Activated T-helper 9 cell treated with anti-CD3 and anti-CD28 coated beads, Interleukin-2, amount 50 U/mL, for 16 hours (primary cell): ENCODE data around the gene NLGN1.

Experiments used
- DNase-seq: peaks from one replicate; pipeline ENCODE4 v3.0.0-alpha.2; 2020; ENCODE audit warnings: low read depth

NLGN1 gene

DNA sequence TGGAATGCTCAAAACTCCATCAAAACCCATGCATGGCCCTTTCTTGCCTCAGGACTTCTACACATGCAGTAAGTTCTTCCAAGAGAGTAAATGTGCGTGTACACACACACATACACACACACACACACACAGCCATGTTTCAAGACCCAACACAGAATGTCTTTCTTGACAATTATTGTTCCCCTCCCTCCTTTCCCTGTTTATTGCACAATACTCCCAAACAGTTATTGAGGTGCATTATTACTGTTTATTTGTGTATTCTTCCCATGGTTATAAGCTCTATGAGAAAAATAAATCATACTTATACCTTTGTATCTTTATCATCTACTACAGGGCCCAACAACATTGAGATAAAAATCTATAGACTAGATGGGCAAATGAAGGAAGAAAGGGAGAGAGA lies 937.8 kb downstream of the NLGN1 start:
- no peak for DNase-seq

DNA sequence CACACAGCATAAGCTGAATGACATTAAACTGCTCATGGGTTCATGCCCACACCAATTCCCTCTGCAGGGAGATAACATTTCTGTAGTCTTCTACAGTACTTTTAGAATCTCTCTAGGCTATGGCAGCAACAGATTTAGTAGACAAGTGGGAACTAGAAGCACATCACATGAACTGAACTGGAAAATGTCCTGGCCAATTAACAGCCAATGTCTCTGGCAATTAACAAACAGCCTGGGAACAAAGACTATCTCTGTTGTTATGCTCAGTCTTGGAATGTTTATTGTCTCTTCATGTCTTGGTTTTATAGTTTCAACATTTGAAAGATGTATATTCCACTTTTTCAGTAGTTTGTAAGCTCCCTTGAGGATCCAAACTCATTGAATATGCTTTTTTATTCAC lies 938.4 kb downstream of the NLGN1 start:
- no peak for DNase-seq
